HepG2 (cell line): ENCODE data around the gene CCNQ. TPM values are rescaled to one million over a fixed set of nuclear protein-coding genes. Genes with fewer than 3 reads are reported as not detected.

ENCODE experiments used
- CREB1 ChIP-seq, 2 experiments: fragments of 450-650 bp in 1 of 2; IDR thresholded peaks; 2 replicates each; pipeline ENCODE4 v1.6.1; 2016 to 2017; ENCODE audit warnings: control low read depth in 1 of 2, mild to moderate bottlenecking in 1 of 2, missing compliant biosample characterization in 1 of 2, missing genetic modification characterization in 1 of 2
- DNMT1 ChIP-seq: sonication (generic); formaldehyde crosslinking; IDR thresholded peaks from 2 replicates; pipeline ENCODE4 v1.5.1; 2020; ENCODE audit warnings: mild to moderate bottlenecking, missing genetic modification reagents
- MAFK ChIP-seq, 2 experiments: IDR thresholded peaks in 1 of 2; conservative IDR thresholded peaks in 1 of 2; 2 replicates each; pipeline ENCODE4 v1.6.1; 2011; ENCODE audit warnings: improper control_type of control experiment in 2 of 2, low read length in 2 of 2
- NCOA5 ChIP-seq: sonication (generic); formaldehyde crosslinking; IDR thresholded peaks from 2 replicates; pipeline ENCODE4 v1.4.0; 2020; ENCODE audit warnings: missing genetic modification reagents
- NFYB ChIP-seq: sonication (generic); formaldehyde crosslinking; IDR thresholded peaks from 2 replicates; pipeline ENCODE4 v1.4.0; 2020; ENCODE audit warnings: missing genetic modification reagents
- PHB2 ChIP-seq: fragments of 450-650 bp; IDR thresholded peaks from 2 replicates; pipeline ENCODE4 v1.6.1; 2018; ENCODE audit not compliant: partially characterized antibody
- PPARG ChIP-seq: conservative IDR thresholded peaks from 2 replicates; pipeline ENCODE4 v1.6.1; 2016; ENCODE audit warnings: missing biosample characterization, missing genetic modification reagents
- RFX3 ChIP-seq: IDR thresholded peaks from 2 replicates; pipeline ENCODE4 v1.6.1; 2016; ENCODE audit warnings: missing biosample characterization, missing genetic modification reagents
- RFXANK ChIP-seq: IDR thresholded peaks from 2 replicates; pipeline ENCODE4 v1.6.1; 2016
- SIX4 ChIP-seq: sonication (generic); formaldehyde crosslinking; IDR thresholded peaks from 2 replicates; pipeline ENCODE4 v1.4.0; 2020; ENCODE audit warnings: missing genetic modification reagents
- SMARCC2 ChIP-seq: fragments of 450-650 bp; IDR thresholded peaks from 2 replicates; pipeline ENCODE4 v1.6.1; 2017; ENCODE audit warnings: antibody characterized with exemption, mild to moderate bottlenecking
- SP140L ChIP-seq: sonication (generic); formaldehyde crosslinking; IDR thresholded peaks from 2 replicates; pipeline ENCODE4 v1.4.0; 2020; ENCODE audit warnings: missing genetic modification reagents, borderline replicate concordance
- SP4 ChIP-seq: sonication (generic); formaldehyde crosslinking; IDR thresholded peaks from 2 replicates; pipeline ENCODE4 v1.8.1; 2023; ENCODE audit warnings: mild to moderate bottlenecking, missing genetic modification reagents
- TBX3 ChIP-seq: fragments of 450-650 bp; IDR thresholded peaks from 2 replicates; pipeline ENCODE4 v1.6.1; 2017; ENCODE audit warnings: antibody characterized with exemption, mild to moderate bottlenecking, inconsistent platforms, borderline replicate concordance
- TCF7 ChIP-seq: sonication (generic); IDR thresholded peaks from 2 replicates; pipeline ENCODE4 v1.6.1; 2016; ENCODE audit warnings: antibody characterized with exemption, low read depth
- ZBTB20 ChIP-seq: sonication (generic); formaldehyde crosslinking; IDR thresholded peaks from 2 replicates; pipeline ENCODE4 v1.8.1; 2023; ENCODE audit warnings: missing genetic modification reagents, low read depth, mild to moderate bottlenecking, borderline replicate concordance
- ZNF124 ChIP-seq: sonication (generic); formaldehyde crosslinking; IDR thresholded peaks from 2 replicates; pipeline ENCODE4 v1.4.0; 2020; ENCODE audit warnings: missing genetic modification reagents
- ZNF296 ChIP-seq: sonication (generic); formaldehyde crosslinking; conservative IDR thresholded peaks from 2 replicates; pipeline ENCODE4 v1.5.0; 2020; ENCODE audit warnings: mild to moderate bottlenecking, missing genetic modification reagents
- ZNF34 ChIP-seq: sonication (generic); formaldehyde crosslinking; IDR thresholded peaks from 2 replicates; pipeline ENCODE4 v1.4.0; 2020; ENCODE audit warnings: mild to moderate bottlenecking, missing genetic modification reagents, borderline replicate concordance
- ZNF451 ChIP-seq: sonication (generic); formaldehyde crosslinking; IDR thresholded peaks from 2 replicates; pipeline ENCODE4 v1.5.0; 2020; ENCODE audit warnings: mild to moderate bottlenecking, missing genetic modification reagents
- ZNF772 ChIP-seq: sonication (generic); formaldehyde crosslinking; IDR thresholded peaks from 2 replicates; pipeline ENCODE4 v1.5.0; 2020; ENCODE audit warnings: mild to moderate bottlenecking, missing genetic modification reagents
- ZSCAN20 ChIP-seq: sonication (generic); formaldehyde crosslinking; IDR thresholded peaks from 2 replicates; pipeline ENCODE4 v1.4.0; 2020; ENCODE audit warnings: missing genetic modification reagents, mild to moderate bottlenecking, borderline replicate concordance
- polyA plus RNA-seq, 8 experiments: library from polyadenylated mRNA; depleted of rRNA in 3 of 8; stranded (reverse) in 7 of 8; unstranded in 1 of 8; fragments of >200 nt; fragmentation: Illumina TruSeq in 4 of 8; extraction: Trizol in 4 of 8; gene quantifications; 2 replicates each; pipeline versions ENCODE4 v1.2.1 to v1.2.3, GENCODE V29; 2011 to 2016; ENCODE audit warnings: low read depth in 4 of 8, missing spikeins in 1 of 8, mixed read lengths in 1 of 8; ENCODE audit not compliant: insufficient read depth in 1 of 8
- total RNA-seq, 5 experiments: library from RNA; depleted of rRNA; stranded (reverse); fragments of >200 nt; fragmentation: Illumina TruSeq; extraction: Trizol; gene quantifications; 2 replicates each; pipeline ENCODE4 v1.2.3, GENCODE V29; 2016; ENCODE audit warnings: low read depth in 1 of 5
- TF ChIP-seq, protein P1 (sequence below): fragments of 450-650 bp; IDR thresholded peaks from 2 replicates; pipeline ENCODE4 v1.6.1; 2016
- TF ChIP-seq, protein P2 (sequence below): sonication (generic); formaldehyde crosslinking; IDR thresholded peaks from 2 replicates; pipeline ENCODE4 v1.8.0; 2022; ENCODE audit warnings: missing genetic modification reagents, mild to moderate bottlenecking, moderate library complexity, borderline replicate concordance
- TF ChIP-seq, protein P3 (sequence below): sonication (generic); formaldehyde crosslinking; IDR thresholded peaks from 2 replicates; pipeline ENCODE4 v1.5.1; 2020; ENCODE audit warnings: missing genetic modification reagents, mild to moderate bottlenecking, borderline replicate concordance

Gene CCNQ
- total and polyA plus RNA-seq, 2 of the 13 experiments (the other 11 are each of a cell fraction or from before 2014, with no cell fraction given): 15.0 to 25.5 TPM

DNA sequence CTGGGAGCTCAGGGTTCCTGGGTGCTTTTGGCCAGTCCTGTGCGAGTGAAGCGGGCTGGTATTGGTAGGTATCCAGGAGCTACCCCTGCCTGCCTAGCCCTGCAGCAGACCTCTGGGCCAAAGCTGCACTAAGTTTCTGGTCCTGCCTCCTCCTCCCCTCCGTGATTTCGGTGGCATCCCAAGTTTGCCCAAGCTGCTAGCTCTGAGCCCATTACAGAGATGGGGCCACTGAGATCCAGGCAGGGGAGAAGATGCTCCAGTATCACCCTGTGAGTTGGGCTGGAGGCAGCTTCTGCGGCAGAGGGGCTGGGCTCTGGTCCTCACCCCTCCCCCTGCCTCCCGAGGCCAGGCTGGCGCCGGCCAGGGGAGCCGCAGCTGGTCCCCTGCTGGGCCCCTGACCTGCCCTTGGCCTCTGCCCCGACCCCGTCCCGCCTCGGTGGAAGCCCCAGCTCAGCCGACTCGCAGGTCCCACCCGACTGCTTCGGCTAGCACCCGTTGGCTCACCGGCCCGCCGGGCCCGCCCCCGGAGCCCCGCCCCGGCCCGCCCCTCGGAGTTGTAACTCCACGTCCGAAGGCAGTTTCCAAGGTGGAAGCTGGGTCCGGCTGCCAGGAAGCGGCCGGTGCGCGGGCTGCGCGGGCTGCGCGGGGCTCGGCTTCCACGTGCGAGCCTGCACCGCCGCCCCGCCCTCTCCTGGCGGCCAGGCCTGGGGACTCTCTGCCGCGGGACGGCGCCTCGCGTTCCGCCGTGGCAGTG lies 47.9 kb upstream of the CCNQ start, which contains the start of gene DUSP9 (continued):
- no peak for TF ChIP-seq ZSCAN20 (CRISPR knock-in tag)
- TF ChIP-seq CREB1 (IDR thresholded peaks at IDR 0.05): no peak
- TF ChIP-seq CREB1 (CRISPR knock-in tag; IDR thresholded peaks at IDR 0.05): no peak
- TF ChIP-seq SIX4: 0 out of 2 replicates have a peak, but pooled peaks have one; percentile 17
- TF ChIP-seq ZNF34 (CRISPR knock-in tag): no peak; the same call in 1 of the 2 replicates
- TF ChIP-seq ZNF124 (CRISPR knock-in tag): no peak
- TF ChIP-seq PHB2: no peak
- TF ChIP-seq NCOA5: no peak
- TF ChIP-seq SP140L (CRISPR knock-in tag): no peak
- TF ChIP-seq, protein P1, sequence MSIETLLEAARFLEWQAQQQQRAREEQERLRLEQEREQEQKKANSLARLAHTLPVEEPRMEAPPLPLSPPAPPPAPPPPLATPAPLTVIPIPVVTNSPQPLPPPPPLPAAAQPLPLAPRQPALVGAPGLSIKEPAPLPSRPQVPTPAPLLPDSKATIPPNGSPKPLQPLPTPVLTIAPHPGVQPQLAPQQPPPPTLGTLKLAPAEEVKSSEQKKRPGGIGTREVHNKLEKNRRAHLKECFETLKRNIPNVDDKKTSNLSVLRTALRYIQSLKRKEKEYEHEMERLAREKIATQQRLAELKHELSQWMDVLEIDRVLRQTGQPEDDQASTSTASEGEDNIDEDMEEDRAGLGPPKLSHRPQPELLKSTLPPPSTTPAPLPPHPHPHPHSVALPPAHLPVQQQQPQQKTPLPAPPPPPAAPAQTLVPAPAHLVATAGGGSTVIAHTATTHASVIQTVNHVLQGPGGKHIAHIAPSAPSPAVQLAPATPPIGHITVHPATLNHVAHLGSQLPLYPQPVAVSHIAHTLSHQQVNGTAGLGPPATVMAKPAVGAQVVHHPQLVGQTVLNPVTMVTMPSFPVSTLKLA: no peak
- peak; percentile 57; the same call in 1 of the 2 replicates for TF ChIP-seq ZNF772 (CRISPR knock-in tag)
- TF ChIP-seq, protein P2, sequence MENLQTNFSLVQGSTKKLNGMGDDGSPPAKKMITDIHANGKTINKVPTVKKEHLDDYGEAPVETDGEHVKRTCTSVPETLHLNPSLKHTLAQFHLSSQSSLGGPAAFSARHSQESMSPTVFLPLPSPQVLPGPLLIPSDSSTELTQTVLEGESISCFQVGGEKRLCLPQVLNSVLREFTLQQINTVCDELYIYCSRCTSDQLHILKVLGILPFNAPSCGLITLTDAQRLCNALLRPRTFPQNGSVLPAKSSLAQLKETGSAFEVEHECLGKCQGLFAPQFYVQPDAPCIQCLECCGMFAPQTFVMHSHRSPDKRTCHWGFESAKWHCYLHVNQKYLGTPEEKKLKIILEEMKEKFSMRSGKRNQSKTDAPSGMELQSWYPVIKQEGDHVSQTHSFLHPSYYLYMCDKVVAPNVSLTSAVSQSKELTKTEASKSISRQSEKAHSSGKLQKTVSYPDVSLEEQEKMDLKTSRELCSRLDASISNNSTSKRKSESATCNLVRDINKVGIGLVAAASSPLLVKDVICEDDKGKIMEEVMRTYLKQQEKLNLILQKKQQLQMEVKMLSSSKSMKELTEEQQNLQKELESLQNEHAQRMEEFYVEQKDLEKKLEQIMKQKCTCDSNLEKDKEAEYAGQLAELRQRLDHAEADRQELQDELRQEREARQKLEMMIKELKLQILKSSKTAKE (CRISPR knock-in tag): peak; percentile 97
- no peak for TF ChIP-seq MAFK (conservative IDR thresholded peaks at IDR 0.05 in 1 of 2, IDR thresholded peaks at IDR 0.05 in 1 of 2; ENCODE audit: low read length in 2 of 2)
- TF ChIP-seq SMARCC2: no peak
- TF ChIP-seq SP4 (CRISPR knock-in tag): peak; percentile 66; the same call in 1 of the 2 replicates
- TF ChIP-seq TCF7: no peak
- no peak for TF ChIP-seq ZNF296 (CRISPR knock-in tag)
- no peak for TF ChIP-seq TBX3
- no peak for TF ChIP-seq RFXANK (CRISPR knock-in tag)
- TF ChIP-seq RFX3 (CRISPR knock-in tag): no peak
- TF ChIP-seq, protein P3, sequence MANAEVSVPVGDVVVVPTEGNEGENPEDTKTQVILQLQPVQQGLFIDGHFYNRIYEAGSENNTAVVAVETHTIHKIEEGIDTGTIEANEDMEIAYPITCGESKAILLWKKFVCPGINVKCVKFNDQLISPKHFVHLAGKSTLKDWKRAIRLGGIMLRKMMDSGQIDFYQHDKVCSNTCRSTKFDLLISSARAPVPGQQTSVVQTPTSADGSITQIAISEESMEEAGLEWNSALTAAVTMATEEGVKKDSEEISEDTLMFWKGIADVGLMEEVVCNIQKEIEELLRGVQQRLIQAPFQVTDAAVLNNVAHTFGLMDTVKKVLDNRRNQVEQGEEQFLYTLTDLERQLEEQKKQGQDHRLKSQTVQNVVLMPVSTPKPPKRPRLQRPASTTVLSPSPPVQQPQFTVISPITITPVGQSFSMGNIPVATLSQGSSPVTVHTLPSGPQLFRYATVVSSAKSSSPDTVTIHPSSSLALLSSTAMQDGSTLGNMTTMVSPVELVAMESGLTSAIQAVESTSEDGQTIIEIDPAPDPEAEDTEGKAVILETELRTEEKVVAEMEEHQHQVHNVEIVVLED (CRISPR knock-in tag): no peak; the same call in 1 of the 2 replicates
- no peak; the same call in 1 of the 2 replicates for TF ChIP-seq ZBTB20 (CRISPR knock-in tag)
- TF ChIP-seq PPARG: peak; percentile 78
- TF ChIP-seq ZNF451 (CRISPR knock-in tag): peak; percentile 87; the same call in 1 of the 2 replicates
- TF ChIP-seq DNMT1 (CRISPR knock-in tag): no peak
- TF ChIP-seq NFYB: peak; percentile 43; the same call in 1 of the 2 replicates
